MM.1S (cell line): ENCODE data around the gene LCP1.

ENCODE experiments used
- DNase-seq: peaks from one replicate; pipeline ENCODE4 v3.0.0-alpha.2; 2015
- H2AFZ ChIP-seq: fragments of 300-600 bp; sonication (generic); 2 replicates; pipeline ENCODE4 v1.6.0; 2016; ENCODE audit warnings: antibody characterized with exemption, low read length
- H3F3A ChIP-seq: fragments of 300-600 bp; sonication (generic); 2 replicates; pipeline ENCODE4 v1.6.1; 2016; ENCODE audit warnings: mild to moderate bottlenecking, antibody characterized with exemption, low read length, moderate library complexity, mixed read lengths; ENCODE audit not compliant: insufficient read depth
- H3K27ac ChIP-seq: fragments of 300-600 bp; sonication (generic); 2 replicates; pipeline ENCODE4 v1.5.1; 2016; ENCODE audit warnings: mild to moderate bottlenecking, low read length
- H3K27me3 ChIP-seq: fragments of 300-600 bp; sonication (generic); replicated peaks from 2 replicates; pipeline ENCODE4 v1.6.0; 2016; ENCODE audit warnings: low read length; ENCODE audit not compliant: insufficient read depth
- H3K36me3 ChIP-seq: fragments of 300-600 bp; sonication (generic); replicated peaks from 2 replicates; pipeline ENCODE4 v1.6.1; 2016; ENCODE audit warnings: mild to moderate bottlenecking, low read length, mixed read lengths; ENCODE audit not compliant: insufficient read depth
- H3K4me1 ChIP-seq: fragments of 300-600 bp; sonication (generic); 2 replicates; pipeline ENCODE4 v1.6.1; 2016; ENCODE audit warnings: low read length, mixed read lengths
- H3K4me2 ChIP-seq: fragments of 300-600 bp; sonication (generic); 2 replicates; pipeline ENCODE4 v1.6.0; 2016; ENCODE audit warnings: low read depth, low read length
- H3K4me3 ChIP-seq: fragments of 300-600 bp; sonication (generic); 2 replicates; pipeline ENCODE4 v1.5.1; 2016; ENCODE audit warnings: low read length, mixed read lengths
- H3K79me2 ChIP-seq: fragments of 300-600 bp; sonication (generic); 2 replicates; pipeline ENCODE4 v1.6.1; 2016; ENCODE audit warnings: mixed run types, low read length, mixed read lengths
- H3K9ac ChIP-seq: fragments of 300-600 bp; sonication (generic); 2 replicates; pipeline ENCODE4 v1.6.1; 2016; ENCODE audit warnings: low read length, mixed read lengths
- H3K9me2 ChIP-seq: fragments of 300-600 bp; sonication (generic); replicated peaks from 2 replicates; pipeline ENCODE4 v1.6.1; 2016; ENCODE audit warnings: mild to moderate bottlenecking, low read length, mixed read lengths; ENCODE audit not compliant: insufficient read depth
- H3K9me3 ChIP-seq: fragments of 300-600 bp; sonication (generic); replicated peaks from 2 replicates; pipeline ENCODE4 v1.6.1; 2016; ENCODE audit warnings: mild to moderate bottlenecking, low read length, mixed read lengths; ENCODE audit not compliant: insufficient read depth
- H4K20me1 ChIP-seq: fragments of 300-600 bp; sonication (generic); 2 replicates; pipeline ENCODE4 v1.6.1; 2016; ENCODE audit warnings: mild to moderate bottlenecking, low read length, moderate library complexity, mixed read lengths; ENCODE audit not compliant: insufficient read depth
- EZH2 ChIP-seq: fragments of 300-600 bp; sonication (generic); optimal IDR thresholded peaks from 2 replicates; pipeline ENCODE3; 2017; ENCODE audit warnings: low read depth, mild to moderate bottlenecking, antibody characterized with exemption, low read length, mixed read lengths
- EZH2phosphoT487 ChIP-seq: fragments of 300-600 bp; sonication (generic); IDR thresholded peaks from 2 replicates; pipeline ENCODE4 v1.6.1; 2018; ENCODE audit warnings: antibody characterized with exemption, low read length
- TF ChIP-seq, protein P1 (sequence below): fragments of 300-600 bp; sonication (generic); IDR thresholded peaks from 2 replicates; pipeline ENCODE4 v1.5.1; 2016; ENCODE audit warnings: antibody characterized with exemption, low read length, mixed read lengths

The LCP1 gene

DNA sequence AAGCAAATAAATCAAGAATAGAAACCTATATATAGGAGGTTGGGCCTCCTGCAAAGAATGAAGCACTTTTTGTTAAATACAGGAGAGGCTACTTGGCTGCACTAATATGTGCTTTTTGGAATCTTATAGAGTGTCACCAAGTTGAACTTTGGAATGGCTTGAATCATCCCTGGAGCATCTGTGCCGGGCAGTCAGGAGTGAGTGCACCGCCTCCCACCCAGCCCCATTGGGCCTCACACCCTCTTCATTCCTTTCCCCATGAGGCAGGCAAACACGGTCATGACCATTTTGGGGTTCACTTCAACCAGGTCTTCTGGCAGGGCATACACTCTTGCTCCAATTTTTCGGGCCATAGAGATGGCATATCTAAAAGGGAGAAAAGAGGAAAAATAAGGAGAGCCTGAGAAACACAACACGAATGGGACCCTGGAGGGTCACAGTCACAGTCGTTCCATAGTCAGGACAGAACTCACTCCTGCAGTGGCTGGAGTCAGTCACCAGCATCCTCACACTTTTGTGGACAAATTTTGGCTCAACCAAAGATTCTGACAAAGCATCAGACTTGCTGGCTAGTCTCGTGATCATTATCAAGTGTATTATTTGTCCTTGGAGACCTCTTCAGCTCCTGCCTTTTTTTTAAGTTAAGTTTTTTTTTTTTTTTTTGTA, 54.5 kb downstream of the LCP1 start:
- Histone ChIP-seq H3K4me3 (no peak overlapping the region), H3F3A (peaks cover 25% of the 10 kb centered on the region), H3K36me3 (peaks cover 5% of the 10 kb centered on the region; the same call in 1 of the 2 replicates), H3K27ac (no peak overlapping the region), H3K79me2 (peaks cover 4% of the 10 kb centered on the region; the same call in 1 of the 2 replicates), H3K4me2 (no peak overlapping the region), H2AFZ (no peak overlapping the region), H3K9me2 (no peaks in the 10 kb centered on the region), H3K27me3 (no peaks in the 10 kb centered on the region), H3K9me3 (no peaks in the 10 kb centered on the region), H4K20me1 (no peaks in the 10 kb centered on the region), H3K4me1 (no peaks in the 10 kb centered on the region), H3K9ac (no peak overlapping the region)
- DNase-seq = no peak
- TF ChIP-seq, protein P1, sequence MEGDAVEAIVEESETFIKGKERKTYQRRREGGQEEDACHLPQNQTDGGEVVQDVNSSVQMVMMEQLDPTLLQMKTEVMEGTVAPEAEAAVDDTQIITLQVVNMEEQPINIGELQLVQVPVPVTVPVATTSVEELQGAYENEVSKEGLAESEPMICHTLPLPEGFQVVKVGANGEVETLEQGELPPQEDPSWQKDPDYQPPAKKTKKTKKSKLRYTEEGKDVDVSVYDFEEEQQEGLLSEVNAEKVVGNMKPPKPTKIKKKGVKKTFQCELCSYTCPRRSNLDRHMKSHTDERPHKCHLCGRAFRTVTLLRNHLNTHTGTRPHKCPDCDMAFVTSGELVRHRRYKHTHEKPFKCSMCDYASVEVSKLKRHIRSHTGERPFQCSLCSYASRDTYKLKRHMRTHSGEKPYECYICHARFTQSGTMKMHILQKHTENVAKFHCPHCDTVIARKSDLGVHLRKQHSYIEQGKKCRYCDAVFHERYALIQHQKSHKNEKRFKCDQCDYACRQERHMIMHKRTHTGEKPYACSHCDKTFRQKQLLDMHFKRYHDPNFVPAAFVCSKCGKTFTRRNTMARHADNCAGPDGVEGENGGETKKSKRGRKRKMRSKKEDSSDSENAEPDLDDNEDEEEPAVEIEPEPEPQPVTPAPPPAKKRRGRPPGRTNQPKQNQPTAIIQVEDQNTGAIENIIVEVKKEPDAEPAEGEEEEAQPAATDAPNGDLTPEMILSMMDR = no peak
- TF ChIP-seq EZH2phosphoT487 = no peak
- no peak for TF ChIP-seq EZH2

DNA sequence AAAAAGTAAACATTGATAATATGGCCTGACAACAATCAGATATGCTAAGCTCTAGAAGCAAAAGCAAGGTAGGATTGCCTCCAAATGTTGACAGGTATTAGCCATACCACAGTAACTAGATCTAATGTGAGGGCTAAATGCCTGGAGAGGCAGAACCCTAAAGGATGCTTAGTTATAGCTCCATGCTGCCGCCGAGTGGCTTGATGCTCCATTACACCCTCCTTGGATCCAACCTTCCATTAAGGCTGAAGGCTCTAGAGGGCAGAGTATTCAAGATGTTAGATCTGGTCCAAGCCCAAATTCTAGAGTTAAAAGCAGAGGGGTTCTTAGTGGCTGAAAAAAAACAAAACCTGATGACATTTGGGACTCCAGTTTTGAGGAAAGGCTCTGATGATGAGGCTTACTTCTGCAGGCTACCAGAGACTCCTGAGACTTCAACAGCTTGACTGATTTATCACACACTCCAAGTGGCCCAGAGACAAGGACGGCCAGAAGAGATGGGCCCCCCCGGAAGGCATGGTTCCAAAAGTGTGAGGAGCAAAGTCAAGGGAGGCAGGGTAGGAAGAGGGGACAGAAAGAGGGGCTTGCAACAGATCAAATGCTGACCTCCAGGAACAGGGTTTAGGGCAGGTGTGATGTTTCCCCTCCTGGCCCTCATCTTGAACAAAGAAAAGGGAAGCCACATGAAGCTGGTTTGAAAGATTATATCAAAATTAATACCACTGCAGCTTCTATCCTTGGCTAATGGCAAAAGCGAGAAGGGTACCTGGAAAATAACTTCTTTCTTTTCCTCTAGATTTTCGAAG, 55.2 kb downstream of the LCP1 start:
- H2AFZ ChIP-seq = no peak overlapping the region
- peaks cover 25% of the 10 kb centered on the region for H3F3A ChIP-seq
- peaks cover 5% of the 10 kb centered on the region; the same call in 1 of the 2 replicates for H3K36me3 ChIP-seq
- H3K79me2 ChIP-seq = no peaks in the 10 kb centered on the region
- H3K4me3 ChIP-seq = no peak overlapping the region
- H3K9me2 ChIP-seq = no peaks in the 10 kb centered on the region
- no peaks in the 10 kb centered on the region for H4K20me1 ChIP-seq
- no peaks in the 10 kb centered on the region for H3K4me1 ChIP-seq
- no peaks in the 10 kb centered on the region for H3K9me3 ChIP-seq
- H3K27me3 ChIP-seq = no peaks in the 10 kb centered on the region
- H3K27ac ChIP-seq = no peak overlapping the region
- no peak for TF ChIP-seq EZH2phosphoT487
- TF ChIP-seq, protein P1 = peak; percentile 51
- peak; percentile 46 for DNase-seq
- no peak overlapping the region for H3K9ac ChIP-seq
- H3K4me2 ChIP-seq = no peak overlapping the region

GRCh38 chr13:46126056-46126455, 55.9 kb downstream of the LCP1 start:
- Histone ChIP-seq H3K36me3 (peaks cover 5% of the 10 kb centered on the region; the same call in 1 of the 2 replicates), H3K27ac (no peak overlapping the region), H3K4me1 (no peaks in the 10 kb centered on the region), H3K79me2 (no peaks in the 10 kb centered on the region), H3K9me3 (no peaks in the 10 kb centered on the region), H3K4me3 (no peak overlapping the region), H3K4me2 (no peak overlapping the region), H4K20me1 (no peaks in the 10 kb centered on the region), H3K27me3 (no peaks in the 10 kb centered on the region), H3F3A (peaks cover 25% of the 10 kb centered on the region), H3K9ac (no peak overlapping the region), H3K9me2 (no peaks in the 10 kb centered on the region), H2AFZ (no peak overlapping the region)
- TF ChIP-seq, protein P1 = no peak
- TF ChIP-seq EZH2phosphoT487 (no peak), EZH2 (no peak)
- DNase-seq = no peak
